ENCODE results near the gene L3MBTL4. TPM values are rescaled to one million over a fixed set of nuclear protein-coding genes. Genes with fewer than 3 reads are reported as not detected.

L3MBTL4 gene
- total RNA-seq, 2 donors from 2014 or later: 4.6 to 7.2 TPM

GRCh38 chr18:6340121-6340520 lies 74.6 kb downstream of the L3MBTL4 start:
- WGBS, 2 experiments (ENCODE audit: insufficient coverage in 1 of 2, insufficient read length in 1 of 2): 85% methylated on average over 1 of the region's 1 CpG; no CpG with 5 or more reads in 1 of the 2 experiments
- H3K36me3 Mint-ChIP-seq (ENCODE audit: low read depth): no peaks in the 10 kb centered on the region
- no peak overlapping the region for H3K9ac ChIP-seq (ENCODE audit: extremely low read depth, low read length, poor library complexity, severe bottlenecking)
- no peaks in the 10 kb centered on the region for H3K4me1 ChIP-seq (ENCODE audit: control insufficient read depth, insufficient read depth, low read length)
- H3K9me3 ChIP-seq (ENCODE audit: control insufficient read depth, low read length): peaks cover 52% of the 10 kb centered on the region
- no peak for DNase-seq
- no peak overlapping the region for H3K4me3 ChIP-seq (ENCODE audit: low read length)
- peaks cover 1% of the 10 kb centered on the region for H3K27me3 Mint-ChIP-seq (ENCODE audit: insufficient read depth)
- H3K27me3 ChIP-seq (ENCODE audit: control insufficient read depth, insufficient read depth, low read length, poor library complexity, severe bottlenecking): peaks cover 20% of the 10 kb centered on the region
- TF ChIP-seq, protein P1, sequence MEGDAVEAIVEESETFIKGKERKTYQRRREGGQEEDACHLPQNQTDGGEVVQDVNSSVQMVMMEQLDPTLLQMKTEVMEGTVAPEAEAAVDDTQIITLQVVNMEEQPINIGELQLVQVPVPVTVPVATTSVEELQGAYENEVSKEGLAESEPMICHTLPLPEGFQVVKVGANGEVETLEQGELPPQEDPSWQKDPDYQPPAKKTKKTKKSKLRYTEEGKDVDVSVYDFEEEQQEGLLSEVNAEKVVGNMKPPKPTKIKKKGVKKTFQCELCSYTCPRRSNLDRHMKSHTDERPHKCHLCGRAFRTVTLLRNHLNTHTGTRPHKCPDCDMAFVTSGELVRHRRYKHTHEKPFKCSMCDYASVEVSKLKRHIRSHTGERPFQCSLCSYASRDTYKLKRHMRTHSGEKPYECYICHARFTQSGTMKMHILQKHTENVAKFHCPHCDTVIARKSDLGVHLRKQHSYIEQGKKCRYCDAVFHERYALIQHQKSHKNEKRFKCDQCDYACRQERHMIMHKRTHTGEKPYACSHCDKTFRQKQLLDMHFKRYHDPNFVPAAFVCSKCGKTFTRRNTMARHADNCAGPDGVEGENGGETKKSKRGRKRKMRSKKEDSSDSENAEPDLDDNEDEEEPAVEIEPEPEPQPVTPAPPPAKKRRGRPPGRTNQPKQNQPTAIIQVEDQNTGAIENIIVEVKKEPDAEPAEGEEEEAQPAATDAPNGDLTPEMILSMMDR (conservative IDR thresholded peaks at IDR 0.05): no peak
- no peak overlapping the region for H3K27ac Mint-ChIP-seq
- H3K9me3 Mint-ChIP-seq: peaks cover 30% of the 10 kb centered on the region
- no peak overlapping the region for H3K27ac ChIP-seq (ENCODE audit: low read depth, low read length)
- H3K36me3 ChIP-seq (ENCODE audit: control insufficient read depth, insufficient read depth, low read length): no peaks in the 10 kb centered on the region
- no peaks in the 10 kb centered on the region for H3K4me1 Mint-ChIP-seq
- no peak overlapping the region for H3K4me3 Mint-ChIP-seq

DNA sequence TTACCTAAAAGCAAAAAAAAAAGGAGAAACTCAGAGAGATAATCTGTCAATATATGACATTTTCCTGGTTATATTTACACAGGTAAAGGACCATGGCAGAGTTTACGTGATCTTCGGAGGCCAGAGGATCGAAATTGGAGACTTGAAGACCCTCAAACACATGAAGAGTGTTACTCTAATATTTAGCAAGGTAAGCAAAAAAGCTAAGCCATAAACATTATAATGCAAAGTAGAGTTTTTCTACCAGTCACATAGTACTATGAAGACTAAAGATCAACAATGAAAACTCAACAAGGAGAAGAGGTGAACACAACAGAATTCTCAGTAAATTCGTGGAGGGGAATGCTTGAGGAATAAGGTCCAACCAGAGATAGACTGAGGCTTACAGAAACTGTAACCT lies 78.5 kb downstream of the L3MBTL4 start:
- Mint-ChIP-seq H3K27ac (no peak overlapping the region), H3K4me3 (no peak overlapping the region)
- 83% methylated on average over 4 of the region's 4 CpGs; no CpG with 5 or more reads in 1 of the 2 experiments for whole genome bisulfite sequencing, 2 experiments (ENCODE audit: insufficient coverage in 1 of 2, insufficient read length in 1 of 2)

GRCh38 chr18:6333981-6334380 lies 80.7 kb downstream of the L3MBTL4 start:
- Mint-ChIP-seq H3K27me3 (ENCODE audit: insufficient read depth) (no peaks in the 10 kb centered on the region), H3K36me3 (ENCODE audit: low read depth) (no peaks in the 10 kb centered on the region), H3K4me1 (no peaks in the 10 kb centered on the region), H3K9me3 (peaks cover 5% of the 10 kb centered on the region), H3K27ac (no peak overlapping the region), H3K4me3 (no peak overlapping the region)
- H3K27ac ChIP-seq (ENCODE audit: low read depth, low read length): no peak overlapping the region
- no peak for DNase-seq
- no peaks in the 10 kb centered on the region for H3K36me3 ChIP-seq (ENCODE audit: control insufficient read depth, insufficient read depth, low read length)
- peaks cover 15% of the 10 kb centered on the region for H3K9me3 ChIP-seq (ENCODE audit: control insufficient read depth, low read length)
- H3K27me3 ChIP-seq (ENCODE audit: control insufficient read depth, insufficient read depth, low read length, poor library complexity, severe bottlenecking): peaks cover 57% of the 10 kb centered on the region
- TF ChIP-seq, protein P1 (conservative IDR thresholded peaks at IDR 0.05): no peak
- no peak overlapping the region for H3K9ac ChIP-seq (ENCODE audit: extremely low read depth, low read length, poor library complexity, severe bottlenecking)
- H3K4me3 ChIP-seq (ENCODE audit: low read length): no peak overlapping the region
- WGBS, 2 experiments (ENCODE audit: insufficient coverage in 1 of 2, insufficient read length in 1 of 2): 58 to 70% methylated on average over 4 of the region's 4 CpGs
- H3K4me1 ChIP-seq (ENCODE audit: control insufficient read depth, insufficient read depth, low read length): no peaks in the 10 kb centered on the region

More for the DNA sequence above, 78.5 kb downstream of the L3MBTL4 start:
- H3K27me3 ChIP-seq (ENCODE audit: control insufficient read depth, insufficient read depth, low read length, poor library complexity, severe bottlenecking): peaks cover 55% of the 10 kb centered on the region
- no peaks in the 10 kb centered on the region for H3K36me3 Mint-ChIP-seq (ENCODE audit: low read depth)
- H3K36me3 ChIP-seq (ENCODE audit: control insufficient read depth, insufficient read depth, low read length): no peaks in the 10 kb centered on the region
- TF ChIP-seq, protein P1 (conservative IDR thresholded peaks at IDR 0.05): no peak
- H3K4me1 ChIP-seq (ENCODE audit: control insufficient read depth, insufficient read depth, low read length): no peaks in the 10 kb centered on the region
- no peak overlapping the region for H3K9ac ChIP-seq (ENCODE audit: extremely low read depth, low read length, poor library complexity, severe bottlenecking)
- peaks cover 31% of the 10 kb centered on the region for H3K9me3 ChIP-seq (ENCODE audit: control insufficient read depth, low read length)
- H3K4me3 ChIP-seq (ENCODE audit: low read length): no peak overlapping the region
- peaks cover 8% of the 10 kb centered on the region for H3K9me3 Mint-ChIP-seq
- H3K27ac ChIP-seq (ENCODE audit: low read depth, low read length): no peak overlapping the region
- peaks cover 1% of the 10 kb centered on the region for H3K27me3 Mint-ChIP-seq (ENCODE audit: insufficient read depth)
- no peaks in the 10 kb centered on the region for H3K4me1 Mint-ChIP-seq
- DNase-seq: no peak
